Esophagus muscularis mucosa (tissue), 3 donors: Measurements from ENCODE around the gene TVP23A.

Experiments
- POLR2A ChIP-seq: fragments of 450-650 bp; IDR thresholded peaks from one replicate; pipeline ENCODE4 v1.6.1; 2017; ENCODE audit warnings: antibody characterized with exemption, moderate library complexity, mild to moderate bottlenecking, low read depth
- TF ChIP-seq, protein P1 (sequence below), 3 experiments: fragments of 200-600 bp in 2 of 3; fragments of 450-650 bp in 1 of 3; sonication (generic) in 2 of 3; IDR thresholded peaks; one replicate each; pipeline ENCODE4 v1.5.1; 2017 to 2019; ENCODE audit warnings: antibody characterized with exemption in 3 of 3, mild to moderate bottlenecking in 2 of 3, moderate library complexity in 1 of 3

DNA sequence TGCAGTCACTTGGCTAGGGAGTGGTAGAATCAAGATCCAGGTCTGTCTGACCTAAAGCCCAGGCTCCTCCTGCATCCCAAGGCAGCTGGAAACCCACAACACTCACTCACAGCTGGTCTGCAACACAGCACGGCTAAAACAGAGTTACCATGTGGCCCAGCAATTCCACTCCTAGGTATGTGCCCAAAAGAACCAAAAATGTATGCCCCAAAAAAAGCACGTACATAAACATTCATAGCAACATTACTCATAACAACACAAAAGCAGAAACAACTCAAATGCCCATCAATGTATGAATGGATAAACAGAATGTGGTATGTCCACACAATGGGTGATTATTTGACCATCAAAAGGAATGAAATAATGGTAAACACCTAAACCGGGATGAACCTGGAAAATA is 8.9 kb downstream of the TVP23A start:
- TF ChIP-seq, protein P1, sequence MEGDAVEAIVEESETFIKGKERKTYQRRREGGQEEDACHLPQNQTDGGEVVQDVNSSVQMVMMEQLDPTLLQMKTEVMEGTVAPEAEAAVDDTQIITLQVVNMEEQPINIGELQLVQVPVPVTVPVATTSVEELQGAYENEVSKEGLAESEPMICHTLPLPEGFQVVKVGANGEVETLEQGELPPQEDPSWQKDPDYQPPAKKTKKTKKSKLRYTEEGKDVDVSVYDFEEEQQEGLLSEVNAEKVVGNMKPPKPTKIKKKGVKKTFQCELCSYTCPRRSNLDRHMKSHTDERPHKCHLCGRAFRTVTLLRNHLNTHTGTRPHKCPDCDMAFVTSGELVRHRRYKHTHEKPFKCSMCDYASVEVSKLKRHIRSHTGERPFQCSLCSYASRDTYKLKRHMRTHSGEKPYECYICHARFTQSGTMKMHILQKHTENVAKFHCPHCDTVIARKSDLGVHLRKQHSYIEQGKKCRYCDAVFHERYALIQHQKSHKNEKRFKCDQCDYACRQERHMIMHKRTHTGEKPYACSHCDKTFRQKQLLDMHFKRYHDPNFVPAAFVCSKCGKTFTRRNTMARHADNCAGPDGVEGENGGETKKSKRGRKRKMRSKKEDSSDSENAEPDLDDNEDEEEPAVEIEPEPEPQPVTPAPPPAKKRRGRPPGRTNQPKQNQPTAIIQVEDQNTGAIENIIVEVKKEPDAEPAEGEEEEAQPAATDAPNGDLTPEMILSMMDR (IDR thresholded peaks at IDR 0.05) = no peak
- TF ChIP-seq POLR2A = no peak
